Medulla oblongata (tissue), 1 donor: ENCODE results near the gene DLGAP1.

Experiments used
- DNase-seq: peaks from one replicate; pipeline ENCODE4 v3.0.0-alpha.2; 2015; ENCODE audit errors: extremely low spot score

The DLGAP1 gene

GRCh38 chr18:3541549-3542386, 913.3 kb downstream of the DLGAP1 start:
- no peak for DNase-seq

GRCh38 chr18:3540805-3541548, 914.1 kb downstream of the DLGAP1 start:
- DNase-seq = no peak

- DNase-seq = no peak
Observed at GRCh38 chr18:3538954-3539617, 916.0 kb downstream of the DLGAP1 start.

- DNase-seq = no peak
Observed at GRCh38 chr18:3538456-3538855, 916.7 kb downstream of the DLGAP1 start.

GRCh38 chr18:3530807-3531206, 924.3 kb downstream of the DLGAP1 start:
- no peak for DNase-seq

- DNase-seq = no peak
Observed at GRCh38 chr18:3529601-3530000, 925.5 kb downstream of the DLGAP1 start.

- DNase-seq = no peak
Observed at GRCh38 chr18:3529077-3529476, 926.0 kb downstream of the DLGAP1 start.

GRCh38 chr18:3528231-3528630, 926.9 kb downstream of the DLGAP1 start:
- no peak for DNase-seq

GRCh38 chr18:3526421-3527354, 928.4 kb downstream of the DLGAP1 start:
- peak; percentile 83 for DNase-seq

- DNase-seq = peak; percentile 77
Observed at GRCh38 chr18:3525870-3526420, 929.2 kb downstream of the DLGAP1 start.

GRCh38 chr18:3524706-3525105, 930.4 kb downstream of the DLGAP1 start:
- peak; percentile 74 for DNase-seq

GRCh38 chr18:3520230-3521085, 934.6 kb downstream of the DLGAP1 start:
- DNase-seq = no peak

GRCh38 chr18:3514312-3515216, 940.5 kb downstream of the DLGAP1 start:
- DNase-seq = no peak

- no peak for DNase-seq
Observed at GRCh38 chr18:3513481-3513880, 941.6 kb downstream of the DLGAP1 start.

GRCh38 chr18:3511980-3512379, 943.1 kb downstream of the DLGAP1 start:
- no peak for DNase-seq

- DNase-seq = no peak
Observed at GRCh38 chr18:3510896-3511295, 944.2 kb downstream of the DLGAP1 start.

GRCh38 chr18:3510024-3510423, 945.1 kb downstream of the DLGAP1 start:
- DNase-seq = no peak

- no peak for DNase-seq
Observed at GRCh38 chr18:3508576-3509549, 946.2 kb downstream of the DLGAP1 start.
